ENCODE data around the gene URGCP. TPM values are rescaled to one million over a fixed set of nuclear protein-coding genes. Genes with fewer than 3 reads are reported as not detected.
"Not testable (repeated sequence)": the region's sequence is repeated elsewhere in the genome, so short reads cannot be mapped to it uniquely, and the experiment has no call there.

Gene URGCP
- total and polyA plus RNA-seq, 2 experiments from 2014 or later: 7.2 to 13.2 TPM

- TF ChIP-seq, protein P1, sequence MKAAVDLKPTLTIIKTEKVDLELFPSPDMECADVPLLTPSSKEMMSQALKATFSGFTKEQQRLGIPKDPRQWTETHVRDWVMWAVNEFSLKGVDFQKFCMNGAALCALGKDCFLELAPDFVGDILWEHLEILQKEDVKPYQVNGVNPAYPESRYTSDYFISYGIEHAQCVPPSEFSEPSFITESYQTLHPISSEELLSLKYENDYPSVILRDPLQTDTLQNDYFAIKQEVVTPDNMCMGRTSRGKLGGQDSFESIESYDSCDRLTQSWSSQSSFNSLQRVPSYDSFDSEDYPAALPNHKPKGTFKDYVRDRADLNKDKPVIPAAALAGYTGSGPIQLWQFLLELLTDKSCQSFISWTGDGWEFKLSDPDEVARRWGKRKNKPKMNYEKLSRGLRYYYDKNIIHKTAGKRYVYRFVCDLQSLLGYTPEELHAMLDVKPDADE (IDR thresholded peaks at IDR 0.05): no peak
- TF ChIP-seq POLR2AphosphoS5 (IDR thresholded peaks at IDR 0.05; ENCODE audit: low read depth): no peak
Observed at GRCh38 chr7:43904533-43905208, 1.7 kb downstream of the URGCP start (continued).

GRCh38 chr7:43902542-43903054, 3.8 kb downstream of the URGCP start:
- H3K27me3 ChIP-seq (ENCODE audit: insufficient read depth): no peaks in the 10 kb centered on the region
- no peaks in the 10 kb centered on the region for H3F3A ChIP-seq (replicated peaks; ENCODE audit: low read depth)
- Mint-ChIP-seq H3K36me3 (ENCODE audit: low read depth) (no peaks in the 10 kb centered on the region; the same call in 2 of the 3 replicates), H3K27me3 (ENCODE audit: insufficient read depth, low read depth, poor library complexity) (peaks cover 6% of the 10 kb centered on the region), H3K4me3 (no peak overlapping the region), H3K27ac (no peak overlapping the region), H3K4me1 (peaks cover 40% of the 10 kb centered on the region), H3K9me3 (no peaks in the 10 kb centered on the region)
- no peak overlapping the region for H3K4me3 ChIP-seq
- no peaks in the 10 kb centered on the region for H3K9me2 ChIP-seq (ENCODE audit: insufficient read depth)
- H3K4me1 ChIP-seq (ENCODE audit: insufficient read depth): peaks cover 17% of the 10 kb centered on the region
- H3K27ac ChIP-seq (ENCODE audit: low read depth): no peak overlapping the region
- no peak overlapping the region for H2AFZ ChIP-seq
- TF ChIP-seq STAT1 (IDR thresholded peaks at IDR 0.05; ENCODE audit: unreplicated experiment) (no peak), EZH2 (IDR thresholded peaks at IDR 0.05; ENCODE audit: low read depth, unreplicated experiment) (no peak), ZNF331 (CRISPR knock-in tag; IDR thresholded peaks at IDR 0.05; ENCODE audit: low read depth) (no peak), JUNB (IDR thresholded peaks at IDR 0.05; ENCODE audit: unreplicated experiment) (no peak)
- H4K20me1 ChIP-seq (replicated peaks; ENCODE audit: insufficient read depth): peaks cover 3% of the 10 kb centered on the region; the same call in 1 of the 2 replicates
- H3K36me3 ChIP-seq (ENCODE audit: insufficient read depth): no peaks in the 10 kb centered on the region
- peaks cover 45% of the 10 kb centered on the region for H3K79me2 ChIP-seq (replicated peaks; ENCODE audit: insufficient read depth)
- ATAC-seq: no peak
- H3K4me2 ChIP-seq: no peak overlapping the region
- no peak for DNase-seq (ENCODE audit: low spot score)

DNA sequence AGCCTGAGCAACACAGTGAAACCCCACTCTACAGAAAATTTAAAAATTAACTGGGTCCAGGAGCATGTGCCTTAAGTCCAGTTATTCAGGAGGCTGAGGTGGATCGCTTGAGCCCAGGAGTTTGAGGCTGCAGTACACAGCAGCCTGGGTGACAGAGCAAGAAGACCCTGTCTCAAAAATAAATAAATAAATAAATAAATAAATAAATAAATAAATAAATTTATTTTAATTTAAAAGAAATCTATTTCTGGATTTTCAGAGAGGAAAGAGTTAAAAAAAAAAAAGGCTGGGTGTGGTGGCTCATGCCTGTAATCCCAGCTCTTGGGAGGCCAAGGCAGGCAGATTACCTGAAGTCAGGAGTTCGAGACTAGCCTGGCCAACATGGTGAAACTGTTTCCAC, 7.8 kb downstream of the URGCP start:
- DNase-seq (ENCODE audit: low spot score); H3K9me2 ChIP-seq (ENCODE audit: insufficient read depth); H3F3A ChIP-seq (replicated peaks; ENCODE audit: low read depth); H3K27ac Mint-ChIP-seq; H3K4me3 ChIP-seq; H3K27me3 ChIP-seq (ENCODE audit: insufficient read depth); H3K4me1 ChIP-seq (ENCODE audit: insufficient read depth); H3K9me3 Mint-ChIP-seq; H3K36me3 Mint-ChIP-seq (ENCODE audit: low read depth); H3K4me2 ChIP-seq; H3K36me3 ChIP-seq (ENCODE audit: insufficient read depth); H3K27me3 Mint-ChIP-seq (ENCODE audit: insufficient read depth, low read depth, poor library complexity); H4K20me1 ChIP-seq (replicated peaks; ENCODE audit: insufficient read depth); H3K27ac ChIP-seq (ENCODE audit: low read depth); ATAC-seq; H2AFZ ChIP-seq; H3K4me3 Mint-ChIP-seq: not testable (repeated sequence)
- peaks cover 59% of the 10 kb centered on the region for H3K79me2 ChIP-seq (replicated peaks; ENCODE audit: insufficient read depth)
- H3K4me1 Mint-ChIP-seq: peaks cover 15% of the 10 kb centered on the region

DNA sequence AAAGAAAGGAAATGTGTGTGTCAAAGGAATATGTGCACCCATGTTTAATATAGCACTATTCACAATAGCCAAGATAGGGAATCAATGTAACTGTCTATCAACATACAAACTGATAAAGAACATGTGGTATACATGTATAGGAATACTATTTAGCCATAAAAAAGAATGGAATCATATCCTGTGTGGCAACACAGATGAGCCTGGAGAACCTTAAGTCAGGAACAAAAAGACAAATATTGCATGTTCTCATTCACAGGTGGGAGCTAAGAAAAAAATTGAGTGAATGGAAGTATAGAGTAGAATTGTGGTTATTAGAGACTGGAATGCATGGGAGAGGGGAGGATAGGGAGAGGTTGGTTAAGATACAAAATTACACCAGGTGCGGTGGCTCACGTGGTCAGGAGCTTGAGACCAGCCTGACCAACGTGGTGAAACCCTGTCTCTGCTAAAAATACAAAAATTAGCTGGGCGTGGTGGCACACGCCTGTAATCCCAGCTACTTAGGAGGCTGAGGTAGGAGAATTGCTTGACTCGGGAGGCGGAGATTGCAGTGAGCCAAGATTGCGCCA, 10.5 kb downstream of the URGCP start:
- no peaks in the 10 kb centered on the region for H3K4me1 ChIP-seq (ENCODE audit: insufficient read depth)
- H2AFZ ChIP-seq: no peak overlapping the region
- H3K36me3 ChIP-seq (ENCODE audit: insufficient read depth): no peaks in the 10 kb centered on the region
- Mint-ChIP-seq H3K27ac (no peak overlapping the region), H3K27me3 (ENCODE audit: insufficient read depth, low read depth, poor library complexity) (no peaks in the 10 kb centered on the region), H3K36me3 (ENCODE audit: low read depth) (peaks cover 4% of the 10 kb centered on the region; the same call in 1 of the 3 replicates), H3K4me1 (no peaks in the 10 kb centered on the region), H3K4me3 (no peak overlapping the region), H3K9me3 (peaks cover 2% of the 10 kb centered on the region; the same call in 1 of the 3 replicates)
- no peaks in the 10 kb centered on the region for H3K27me3 ChIP-seq (ENCODE audit: insufficient read depth)
- H3K4me3 ChIP-seq: no peak overlapping the region
- H3K79me2 ChIP-seq (replicated peaks; ENCODE audit: insufficient read depth): peaks cover 69% of the 10 kb centered on the region
- H3F3A ChIP-seq (replicated peaks; ENCODE audit: low read depth): no peaks in the 10 kb centered on the region
- H3K4me2 ChIP-seq: no peak overlapping the region
- H4K20me1 ChIP-seq (replicated peaks; ENCODE audit: insufficient read depth): no peaks in the 10 kb centered on the region; the same call in 1 of the 2 replicates
- no peak for ATAC-seq
- no peak for DNase-seq (ENCODE audit: low spot score)
- no peak overlapping the region for H3K27ac ChIP-seq (ENCODE audit: low read depth)
- no peaks in the 10 kb centered on the region for H3K9me2 ChIP-seq (ENCODE audit: insufficient read depth)
- no peak for TF ChIP-seq EZH2 (IDR thresholded peaks at IDR 0.05; ENCODE audit: low read depth, unreplicated experiment)
- no peak for TF ChIP-seq STAT1 (IDR thresholded peaks at IDR 0.05; ENCODE audit: unreplicated experiment)

All from GM23338 (cell line).